ENCODE measurements around the gene KRTAP23-1.

GRCh38 chr21:30333736-30334135, 14.7 kb downstream of the KRTAP23-1 start:
- no peak for TF ChIP-seq CTCF (conservative IDR thresholded peaks at IDR 0.05)
- no peak for TF ChIP-seq EZH2 (IDR thresholded peaks at IDR 0.05; ENCODE audit: low read depth)

All from PC-9 (cell line).